Neural cell (in vitro differentiated cells): Measurements from ENCODE around the gene SELENON.

ENCODE experiments used
- EP300 ChIP-seq: fragments of 450-650 bp; conservative IDR thresholded peaks from 2 replicates; pipeline ENCODE4 v1.6.1; 2014; ENCODE audit warnings: antibody characterized with exemption, mild to moderate bottlenecking, moderate library complexity; ENCODE audit not compliant: poor library complexity, severe bottlenecking
- POLR2AphosphoS5 ChIP-seq: IDR thresholded peaks from 2 replicates; pipeline ENCODE4 v1.6.1; 2012
- RAD21 ChIP-seq: fragments of 450-650 bp; conservative IDR thresholded peaks from 2 replicates; pipeline ENCODE4 v1.6.1; 2014; ENCODE audit warnings: antibody characterized with exemption, mild to moderate bottlenecking, moderate library complexity
- REST ChIP-seq: IDR thresholded peaks from 2 replicates; pipeline ENCODE4 v1.6.1; 2012; ENCODE audit warnings: borderline replicate concordance
- SMC3 ChIP-seq: fragments of 450-650 bp; conservative IDR thresholded peaks from 2 replicates; pipeline ENCODE4 v1.6.1; 2014; ENCODE audit warnings: antibody characterized with exemption, mild to moderate bottlenecking, moderate library complexity; ENCODE audit not compliant: poor library complexity
- TAF1 ChIP-seq: IDR thresholded peaks from 2 replicates; pipeline ENCODE4 v1.6.1; 2012; ENCODE audit warnings: low read depth
- TF ChIP-seq, protein P1 (sequence below): fragments of 450-650 bp; IDR thresholded peaks from 2 replicates; pipeline ENCODE4 v1.5.1; 2014; ENCODE audit warnings: antibody characterized with exemption, mild to moderate bottlenecking, moderate library complexity; ENCODE audit not compliant: poor library complexity, severe bottlenecking

DNA sequence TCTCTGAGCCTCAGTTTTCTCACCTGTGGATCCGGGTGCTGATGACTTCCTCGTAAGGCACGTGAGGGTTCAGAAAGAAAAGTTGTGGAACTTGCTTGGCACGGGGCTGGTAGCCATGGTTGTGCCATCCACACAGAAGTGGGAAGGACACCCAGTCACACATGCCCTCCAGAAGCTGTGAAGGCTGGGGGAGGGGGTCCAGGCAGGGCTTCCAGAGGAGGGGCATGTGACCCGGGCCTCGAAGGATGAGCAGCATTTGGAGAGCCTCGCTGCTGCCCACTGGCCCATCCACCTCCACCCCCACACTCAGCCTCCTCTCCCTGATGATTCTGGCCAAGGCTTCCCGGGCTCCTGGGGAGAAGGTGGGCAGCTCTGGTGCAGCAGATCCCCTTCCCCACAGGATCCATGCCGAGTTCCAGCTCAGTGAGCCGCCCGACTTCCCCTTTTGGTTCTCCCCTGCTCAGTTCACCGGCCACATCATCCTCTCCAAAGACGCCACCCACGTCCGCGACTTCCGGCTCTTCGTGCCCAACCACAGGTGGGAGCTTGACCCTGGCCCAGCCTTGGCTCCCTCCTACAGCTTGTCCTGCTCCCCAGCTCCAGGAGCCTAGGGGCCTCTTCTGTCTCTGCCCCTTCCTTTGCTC is 9.4 kb downstream of the SELENON start:
- TF ChIP-seq REST, result no peak
- no peak for TF ChIP-seq SMC3
- no peak for TF ChIP-seq TAF1
- TF ChIP-seq, protein P1, sequence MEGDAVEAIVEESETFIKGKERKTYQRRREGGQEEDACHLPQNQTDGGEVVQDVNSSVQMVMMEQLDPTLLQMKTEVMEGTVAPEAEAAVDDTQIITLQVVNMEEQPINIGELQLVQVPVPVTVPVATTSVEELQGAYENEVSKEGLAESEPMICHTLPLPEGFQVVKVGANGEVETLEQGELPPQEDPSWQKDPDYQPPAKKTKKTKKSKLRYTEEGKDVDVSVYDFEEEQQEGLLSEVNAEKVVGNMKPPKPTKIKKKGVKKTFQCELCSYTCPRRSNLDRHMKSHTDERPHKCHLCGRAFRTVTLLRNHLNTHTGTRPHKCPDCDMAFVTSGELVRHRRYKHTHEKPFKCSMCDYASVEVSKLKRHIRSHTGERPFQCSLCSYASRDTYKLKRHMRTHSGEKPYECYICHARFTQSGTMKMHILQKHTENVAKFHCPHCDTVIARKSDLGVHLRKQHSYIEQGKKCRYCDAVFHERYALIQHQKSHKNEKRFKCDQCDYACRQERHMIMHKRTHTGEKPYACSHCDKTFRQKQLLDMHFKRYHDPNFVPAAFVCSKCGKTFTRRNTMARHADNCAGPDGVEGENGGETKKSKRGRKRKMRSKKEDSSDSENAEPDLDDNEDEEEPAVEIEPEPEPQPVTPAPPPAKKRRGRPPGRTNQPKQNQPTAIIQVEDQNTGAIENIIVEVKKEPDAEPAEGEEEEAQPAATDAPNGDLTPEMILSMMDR, result no peak
- no peak for TF ChIP-seq EP300
- no peak for TF ChIP-seq POLR2AphosphoS5
- TF ChIP-seq RAD21, result no peak
